SHP77 (cell line): ENCODE data around the gene EML6.

ENCODE experiments used
- DNase-seq, 2 experiments: peaks; one replicate each; lab custom pipeline; 2025; lab: John Stamatoyannopoulos, UW

Gene EML6

GRCh38 chr2:54999182-54999581, 275.7 kb downstream of the EML6 start:
- no peak for DNase-seq

GRCh38 chr2:55000341-55000740, 276.9 kb downstream of the EML6 start:
- DNase-seq = no peak

GRCh38 chr2:55001716-55002115, 278.3 kb downstream of the EML6 start:
- no peak for DNase-seq

- DNase-seq = no peak
These were observed 280.5 kb downstream of the EML6 start for GRCh38 chr2:55003706-55004639.

- DNase-seq = no peak
These were observed 282.8 kb downstream of the EML6 start for GRCh38 chr2:55006306-55006705.

- no peak for DNase-seq
These were observed 286.0 kb downstream of the EML6 start for GRCh38 chr2:55009277-55010060.

GRCh38 chr2:55010149-55010591, 286.7 kb downstream of the EML6 start:
- no peak for DNase-seq

- DNase-seq = no peak
These were observed 287.5 kb downstream of the EML6 start for GRCh38 chr2:55010915-55011314.

- no peak for DNase-seq
These were observed 288.6 kb downstream of the EML6 start for GRCh38 chr2:55011831-55012671.

- no peak for DNase-seq
These were observed 289.4 kb downstream of the EML6 start for GRCh38 chr2:55012672-55013484.

GRCh38 chr2:55013936-55014335, 290.5 kb downstream of the EML6 start:
- DNase-seq = no peak

- peak; percentile 73 to 74 for DNase-seq
These were observed 291.8 kb downstream of the EML6 start for GRCh38 chr2:55014962-55015939.

- DNase-seq = no peak
These were observed 294.0 kb downstream of the EML6 start for GRCh38 chr2:55017428-55017827.

GRCh38 chr2:55017880-55018279, 294.4 kb downstream of the EML6 start:
- no peak for DNase-seq

GRCh38 chr2:55018619-55019018, 295.2 kb downstream of the EML6 start:
- DNase-seq = no peak

GRCh38 chr2:55019526-55020258, 296.2 kb downstream of the EML6 start:
- DNase-seq = no peak
